Fibroblast of lung (primary cell): ENCODE measurements around the gene KLHL42. TPM values are rescaled to one million over a fixed set of nuclear protein-coding genes. Genes with fewer than 3 reads are reported as not detected.

Source experiments
- DNase-seq, 2 donors: peaks; one replicate each; pipeline versions ENCODE4 v3.0.0 to v3.0.0-alpha.2; 2010; ENCODE audit warnings: low read depth in 2 of 2
- H2AFZ ChIP-seq: 2 replicates; pipeline ENCODE4 v1.5.1; 2012; ENCODE audit warnings: low read length, control low read depth, inconsistent platforms
- H3K27ac ChIP-seq: 2 replicates; pipeline ENCODE4 v1.5.1; 2011; ENCODE audit warnings: low read length, control low read depth; ENCODE audit not compliant: insufficient read depth
- H3K27me3 ChIP-seq: 2 replicates; pipeline ENCODE4 v1.5.1; 2011; ENCODE audit warnings: mild to moderate bottlenecking, low read length; ENCODE audit not compliant: control insufficient read depth, insufficient read depth
- H3K36me3 ChIP-seq: 2 replicates; pipeline ENCODE4 v1.5.1; 2011; ENCODE audit warnings: low read length; ENCODE audit not compliant: control insufficient read depth, insufficient read depth
- H3K4me1 ChIP-seq: 2 replicates; pipeline ENCODE4 v1.5.1; 2011; ENCODE audit warnings: low read length; ENCODE audit not compliant: control insufficient read depth, insufficient read depth; ENCODE audit errors: extremely low read depth
- H3K4me2 ChIP-seq: 2 replicates; pipeline ENCODE4 v1.5.1; 2011; ENCODE audit warnings: low read length, control low read depth; ENCODE audit not compliant: insufficient read depth; ENCODE audit errors: extremely low read depth
- H3K4me3 ChIP-seq, 4 experiments: fragments of 200-600 bp in 1 of 4; sonication (generic) in 1 of 4; replicated peaks in 1 of 4; 2 replicates each; pipeline ENCODE4 v1.5.1; 2011 to 2016; ENCODE audit warnings: low read length in 4 of 4, low read depth in 3 of 4, mild to moderate bottlenecking in 3 of 4, control low read depth in 2 of 4, inconsistent platforms in 1 of 4, mixed read lengths in 1 of 4; ENCODE audit not compliant: insufficient read depth in 1 of 4; ENCODE audit errors: control extremely low read depth in 1 of 4
- H3K79me2 ChIP-seq: 2 replicates; pipeline ENCODE4 v1.5.1; 2012; ENCODE audit warnings: mild to moderate bottlenecking, low read length, inconsistent platforms; ENCODE audit not compliant: control insufficient read depth, insufficient read depth
- H3K9ac ChIP-seq: 2 replicates; pipeline ENCODE4 v1.5.1; 2011; ENCODE audit warnings: mild to moderate bottlenecking, low read length, control low read depth; ENCODE audit not compliant: insufficient read depth
- H3K9me3 ChIP-seq: 2 replicates; pipeline ENCODE4 v1.5.1; 2012; ENCODE audit warnings: low read depth, low read length; ENCODE audit not compliant: control insufficient read depth, insufficient read depth
- H4K20me1 ChIP-seq: 2 replicates; pipeline ENCODE4 v1.5.1; 2011; ENCODE audit warnings: low read length; ENCODE audit not compliant: control insufficient read depth, insufficient read depth; ENCODE audit errors: extremely low read depth
- CTCF ChIP-seq, 2 donors: IDR thresholded peaks in 1 of 2; conservative IDR thresholded peaks in 1 of 2; 1 replicate in 1 of 2; 2 replicates in 1 of 2; pipeline ENCODE4 v1.5.1; 2011 to 2012; ENCODE audit warnings: low read length in 2 of 2, control low read depth in 1 of 2, inconsistent platforms in 1 of 2, low read depth in 1 of 2, mild to moderate bottlenecking in 1 of 2
- EZH2 ChIP-seq: IDR thresholded peaks from 2 replicates; pipeline ENCODE4 v1.5.1; 2012; ENCODE audit warnings: low read length, control low read depth, mild to moderate bottlenecking; ENCODE audit errors: missing control alignments
- polyA plus RNA-seq, 2 donors: library from polyadenylated mRNA; depleted of rRNA in 1 of 2; stranded (reverse) in 1 of 2; unstranded in 1 of 2; fragments of >200 nt; gene quantifications; 2 replicates each; pipeline ENCODE4 v1.2.1, GENCODE V29; 2011 to 2012; ENCODE audit warnings: missing spikeins in 1 of 2
- total RNA-seq: library from RNA; depleted of rRNA; stranded (reverse); fragments of >200 nt; gene quantifications from 2 replicates; pipeline ENCODE4 v1.2.1, GENCODE V29; 2014

Gene KLHL42
- total and polyA plus RNA-seq, 2 donors (not counting 1 experiment from before 2014, with no cell fraction given) = 16.6 to 25.3 TPM

- Histone ChIP-seq H3K9me3 (no peaks in the 10 kb centered on the region), H3K4me1 (no peaks in the 10 kb centered on the region), H3K4me3 (no peak overlapping the region), H3K4me2 (no peak overlapping the region), H3K27me3 (no peaks in the 10 kb centered on the region), H3K36me3 (no peaks in the 10 kb centered on the region), H3K9ac (no peak overlapping the region), H3K79me2 (no peaks in the 10 kb centered on the region), H4K20me1 (no peaks in the 10 kb centered on the region), H3K27ac (no peak overlapping the region), H2AFZ (no peak overlapping the region)
- no peak for DNase-seq
- TF ChIP-seq CTCF (conservative IDR thresholded peaks at IDR 0.05 in 1 of 2, IDR thresholded peaks at IDR 0.05 in 1 of 2; ENCODE audit: low read depth in 1 of 2, low read length in 2 of 2) = no peak
- TF ChIP-seq EZH2 = no peak
Measured at GRCh38 chr12:27769142-27769673, 10.8 kb upstream of the KLHL42 start.

- DNase-seq = no peak
- TF ChIP-seq CTCF (conservative IDR thresholded peaks at IDR 0.05 in 1 of 2, IDR thresholded peaks at IDR 0.05 in 1 of 2; ENCODE audit: low read depth in 1 of 2, low read length in 2 of 2) (no peak), EZH2 (no peak)
- Histone ChIP-seq H3K9me3 (no peaks in the 10 kb centered on the region), H2AFZ (no peak overlapping the region), H4K20me1 (no peaks in the 10 kb centered on the region), H3K27ac (no peak overlapping the region), H3K4me2 (no peak overlapping the region), H3K4me3 (no peak overlapping the region), H3K79me2 (no peaks in the 10 kb centered on the region), H3K4me1 (no peaks in the 10 kb centered on the region), H3K9ac (no peak overlapping the region), H3K27me3 (no peaks in the 10 kb centered on the region), H3K36me3 (no peaks in the 10 kb centered on the region)
Measured at GRCh38 chr12:27771481-27772327, 8.3 kb upstream of the KLHL42 start.

GRCh38 chr12:27772328-27773049, 7.5 kb upstream of the KLHL42 start:
- Histone ChIP-seq H3K79me2 (no peaks in the 10 kb centered on the region), H3K4me2 (no peak overlapping the region), H2AFZ (no peak overlapping the region), H3K9ac (no peak overlapping the region), H3K36me3 (no peaks in the 10 kb centered on the region), H3K4me3 (no peak overlapping the region), H3K4me1 (no peaks in the 10 kb centered on the region), H3K27me3 (no peaks in the 10 kb centered on the region), H3K27ac (no peak overlapping the region), H3K9me3 (no peaks in the 10 kb centered on the region), H4K20me1 (no peaks in the 10 kb centered on the region)
- DNase-seq = peak in 1 of 2 donors; percentile 17
- TF ChIP-seq EZH2 (no peak), CTCF (conservative IDR thresholded peaks at IDR 0.05 in 1 of 2, IDR thresholded peaks at IDR 0.05 in 1 of 2; ENCODE audit: low read depth in 1 of 2, low read length in 2 of 2) (no peak)
